ENCODE data around the gene SEL1L.
"Not testable (repeated sequence)": the region's sequence is repeated elsewhere in the genome, so short reads cannot be mapped to it uniquely, and the experiment has no call there.

The SEL1L gene

GRCh38 chr14:81533536-81534343 is at the start of gene SEL1L:
SEL1L (minus strand) TSS chr14:81533853; CDS start chr14:81533744, 109 bp downstream.
- DNase-seq, result peak; percentile 99

- no peak for DNase-seq
These were observed 48.8 kb upstream of the SEL1L start for GRCh38 chr14:81582420-81582819.

GRCh38 chr14:81579115-81579514 is 45.5 kb upstream of the SEL1L start:
- DNase-seq, result no peak

- DNase-seq, result no peak
These were observed 37.8 kb upstream of the SEL1L start for GRCh38 chr14:81571437-81571836.

- DNase-seq, result no peak
These were observed 33.6 kb upstream of the SEL1L start for GRCh38 chr14:81567302-81567701.

GRCh38 chr14:81565441-81566290 is 32.0 kb upstream of the SEL1L start:
- peak; percentile 8 for DNase-seq

- DNase-seq, result no peak
These were observed 29.2 kb upstream of the SEL1L start for GRCh38 chr14:81562818-81563217.

- no peak for DNase-seq
These were observed 27.6 kb upstream of the SEL1L start for GRCh38 chr14:81561084-81561775.

GRCh38 chr14:81559385-81559784 is 25.7 kb upstream of the SEL1L start:
- DNase-seq, result no peak

GRCh38 chr14:81557146-81557545 is 23.5 kb upstream of the SEL1L start:
- no peak for DNase-seq

GRCh38 chr14:81555684-81556083 is 22.0 kb upstream of the SEL1L start:
- no peak for DNase-seq

GRCh38 chr14:81555051-81555450 is 21.4 kb upstream of the SEL1L start:
- DNase-seq, result no peak

- DNase-seq, result no peak
These were observed 17.8 kb upstream of the SEL1L start for GRCh38 chr14:81551471-81551870.

GRCh38 chr14:81550001-81550637 is 16.5 kb upstream of the SEL1L start:
- no peak for DNase-seq

- not testable (repeated sequence) for DNase-seq
These were observed 7.6 kb upstream of the SEL1L start for GRCh38 chr14:81541206-81541605.

- no peak for DNase-seq
These were observed 3.5 kb upstream of the SEL1L start for GRCh38 chr14:81537193-81537592.

- DNase-seq, result no peak
These were observed 2.7 kb upstream of the SEL1L start for GRCh38 chr14:81536241-81536771.

- DNase-seq, result no peak
These were observed 1.9 kb upstream of the SEL1L start for GRCh38 chr14:81535396-81536164.

GRCh38 chr14:81534510-81535074 is 939 bp upstream of the SEL1L start:
- DNase-seq, result no peak

- DNase-seq, result no peak
These were observed 479 bp downstream of the SEL1L start for GRCh38 chr14:81533212-81533535.

GRCh38 chr14:81529391-81529790 is 4.3 kb downstream of the SEL1L start:
- DNase-seq, result no peak

GRCh38 chr14:81525129-81525528 is 8.5 kb downstream of the SEL1L start:
- DNase-seq, result no peak
